ENCODE data around the gene MAGI2. TPM values are rescaled to one million over a fixed set of nuclear protein-coding genes. Genes with fewer than 3 reads are reported as not detected.

MAGI2 gene
- total RNA-seq, 5 donors from 2014 or later (not counting 1 experiment from before 2014, with no cell fraction given), result 0.10 to 0.77 (median 0.22) TPM

GRCh38 chr7:78203042-78203720 is 1250.3 kb downstream of the MAGI2 start:
- 88% methylated on average over 1 of the region's 7 CpGs for WGBS (ENCODE audit: insufficient coverage)
- H3K27me3 ChIP-seq (replicated peaks in 1 of 2; ENCODE audit: control insufficient read depth in 2 of 2, extremely low read depth in 1 of 2, insufficient read depth in 2 of 2, low read length in 1 of 2), result no peaks in the 10 kb centered on the region
- ChIA-PET POLR2A (no interaction called here), CTCF (interaction anchor here in 1 of 2 donors (0.6 kb wide), 1 partner anchor 65 kb away, joined by 3 read pairs; no protein-coding TSS in a partner anchor)
- no peak for DNase-seq
- H3K4me3 ChIP-seq (ENCODE audit: control insufficient read depth in 1 of 2, extremely low read depth in 1 of 2, low read length in 1 of 2), result no peak overlapping the region
- no peak overlapping the region for H3K27ac ChIP-seq (ENCODE audit: low read length)
- Mint-ChIP-seq H3K27me3 (peaks cover 1 to 2% of the 10 kb centered on the region in 2 donors), H3K36me3 (no peaks in the 10 kb centered on the region), H3K4me1 (no peaks in the 10 kb centered on the region), H3K4me3 (no peak overlapping the region), H3K27ac (no peak overlapping the region), H3K9me3 (peaks cover 0 to 1% (median 0%) of the 10 kb centered on the region in 3 donors)
- H3K36me3 ChIP-seq (ENCODE audit: control insufficient read depth in 2 of 2, extremely low read depth in 1 of 2, insufficient read depth in 1 of 2, low read length in 1 of 2), result no peaks in the 10 kb centered on the region
- H3K9me3 ChIP-seq, result no peaks in the 10 kb centered on the region
- H3K4me1 ChIP-seq (ENCODE audit: control insufficient read depth in 1 of 2, extremely low read depth in 1 of 2, insufficient read depth in 2 of 2, low read length in 2 of 2), result no peaks in the 10 kb centered on the region
- ATAC-seq (replicated peaks in 1 of 4), result no peak

GRCh38 chr7:78198756-78199155 is 1254.7 kb downstream of the MAGI2 start:
- H3K4me3 ChIP-seq (ENCODE audit: control insufficient read depth in 1 of 2, extremely low read depth in 1 of 2, low read length in 1 of 2), result no peak overlapping the region
- no peaks in the 10 kb centered on the region for H3K36me3 ChIP-seq (ENCODE audit: control insufficient read depth in 2 of 2, extremely low read depth in 1 of 2, insufficient read depth in 1 of 2, low read length in 1 of 2)
- Mint-ChIP-seq H3K36me3 (no peaks in the 10 kb centered on the region), H3K4me1 (no peaks in the 10 kb centered on the region), H3K9me3 (no peaks in the 10 kb centered on the region), H3K4me3 (no peak overlapping the region), H3K27ac (no peak overlapping the region), H3K27me3 (peaks cover 3 to 4% of the 10 kb centered on the region in 2 donors)
- ChIA-PET POLR2A (interaction anchor here in 1 of 2 donors (0.6 kb wide), 1 partner anchor 337 kb away, joined by 4 read pairs; no protein-coding TSS in a partner anchor), CTCF (no interaction called here)
- DNase-seq, result no peak
- no CpG with 5 or more reads among the region's 3 CpGs for WGBS (ENCODE audit: insufficient coverage)
- H3K27me3 ChIP-seq (replicated peaks in 1 of 2; ENCODE audit: control insufficient read depth in 2 of 2, extremely low read depth in 1 of 2, insufficient read depth in 2 of 2, low read length in 1 of 2), result no peaks in the 10 kb centered on the region
- H3K27ac ChIP-seq (ENCODE audit: low read length), result no peak overlapping the region
- no peaks in the 10 kb centered on the region for H3K9me3 ChIP-seq
- H3K4me1 ChIP-seq (ENCODE audit: control insufficient read depth in 1 of 2, extremely low read depth in 1 of 2, insufficient read depth in 2 of 2, low read length in 2 of 2), result no peaks in the 10 kb centered on the region
- no peak for ATAC-seq (replicated peaks in 1 of 4)

- ATAC-seq (replicated peaks in 1 of 4), result no peak
- Mint-ChIP-seq H3K36me3 (no peaks in the 10 kb centered on the region), H3K27me3 (peaks cover 2 to 3% of the 10 kb centered on the region in 2 donors)
These were observed 1256.0 kb downstream of the MAGI2 start for GRCh38 chr7:78197447-78197846.

GRCh38 chr7:78195281-78195680 is 1258.2 kb downstream of the MAGI2 start:
- Mint-ChIP-seq H3K36me3 (no peaks in the 10 kb centered on the region), H3K27me3 (peaks cover 7 to 8% of the 10 kb centered on the region in 2 donors), H3K4me3 (no peak overlapping the region), H3K9me3 (no peaks in the 10 kb centered on the region), H3K27ac (no peak overlapping the region), H3K4me1 (no peaks in the 10 kb centered on the region)
- CTCF ChIA-PET, result no interaction called here
- DNase-seq, result no peak
- no peaks in the 10 kb centered on the region for H3K9me3 ChIP-seq
- no peak overlapping the region for H3K27ac ChIP-seq (ENCODE audit: low read length)
- H3K4me3 ChIP-seq (ENCODE audit: control insufficient read depth in 1 of 2, extremely low read depth in 1 of 2, low read length in 1 of 2), result no peak overlapping the region
- POLR2A ChIA-PET, result no interaction called here
- no peaks in the 10 kb centered on the region for H3K36me3 ChIP-seq (ENCODE audit: control insufficient read depth in 2 of 2, extremely low read depth in 1 of 2, insufficient read depth in 1 of 2, low read length in 1 of 2)
- 74% methylated on average over 4 of the region's 6 CpGs for WGBS (ENCODE audit: insufficient coverage)
- H3K27me3 ChIP-seq (replicated peaks in 1 of 2; ENCODE audit: control insufficient read depth in 2 of 2, extremely low read depth in 1 of 2, insufficient read depth in 2 of 2, low read length in 1 of 2), result peaks cover 0 to 2% of the 10 kb centered on the region in 2 experiments
- no peak for ATAC-seq (replicated peaks in 1 of 4)
- no peaks in the 10 kb centered on the region for H3K4me1 ChIP-seq (ENCODE audit: control insufficient read depth in 1 of 2, extremely low read depth in 1 of 2, insufficient read depth in 2 of 2, low read length in 2 of 2)

More at GRCh38 chr7:78197447-78197846, 1256.0 kb downstream of the MAGI2 start:
- H3K9me3 Mint-ChIP-seq, result no peaks in the 10 kb centered on the region
- Histone ChIP-seq H3K27ac (ENCODE audit: low read length) (no peak overlapping the region), H3K4me1 (ENCODE audit: control insufficient read depth in 1 of 2, extremely low read depth in 1 of 2, insufficient read depth in 2 of 2, low read length in 2 of 2) (no peaks in the 10 kb centered on the region), H3K9me3 (no peaks in the 10 kb centered on the region), H3K27me3 (replicated peaks in 1 of 2; ENCODE audit: control insufficient read depth in 2 of 2, extremely low read depth in 1 of 2, insufficient read depth in 2 of 2, low read length in 1 of 2) (no peaks in the 10 kb centered on the region), H3K4me3 (ENCODE audit: control insufficient read depth in 1 of 2, extremely low read depth in 1 of 2, low read length in 1 of 2) (no peak overlapping the region), H3K36me3 (ENCODE audit: control insufficient read depth in 2 of 2, extremely low read depth in 1 of 2, insufficient read depth in 1 of 2, low read length in 1 of 2) (no peaks in the 10 kb centered on the region)
- no peaks in the 10 kb centered on the region for H3K4me1 Mint-ChIP-seq
- 82% methylated on average over 1 of the region's 1 CpG for WGBS (ENCODE audit: insufficient coverage)
- POLR2A ChIA-PET, result no interaction called here
- CTCF ChIA-PET, result no interaction called here
- DNase-seq, result no peak
- H3K4me3 Mint-ChIP-seq, result no peak overlapping the region
- H3K27ac Mint-ChIP-seq, result no peak overlapping the region

GRCh38 chr7:78194611-78195010 is 1258.9 kb downstream of the MAGI2 start:
- Histone ChIP-seq H3K4me1 (ENCODE audit: control insufficient read depth in 1 of 2, extremely low read depth in 1 of 2, insufficient read depth in 2 of 2, low read length in 2 of 2) (no peaks in the 10 kb centered on the region), H3K27me3 (replicated peaks in 1 of 2; ENCODE audit: control insufficient read depth in 2 of 2, extremely low read depth in 1 of 2, insufficient read depth in 2 of 2, low read length in 1 of 2) (peaks cover 0 to 2% of the 10 kb centered on the region in 2 experiments), H3K4me3 (ENCODE audit: control insufficient read depth in 1 of 2, extremely low read depth in 1 of 2, low read length in 1 of 2) (no peak overlapping the region), H3K36me3 (ENCODE audit: control insufficient read depth in 2 of 2, extremely low read depth in 1 of 2, insufficient read depth in 1 of 2, low read length in 1 of 2) (no peaks in the 10 kb centered on the region), H3K27ac (ENCODE audit: low read length) (no peak overlapping the region), H3K9me3 (no peaks in the 10 kb centered on the region)
- no peaks in the 10 kb centered on the region for H3K4me1 Mint-ChIP-seq
- H3K36me3 Mint-ChIP-seq, result no peaks in the 10 kb centered on the region
- DNase-seq (no peak), ATAC-seq (replicated peaks in 1 of 4) (no peak)
- ChIA-PET CTCF (no interaction called here), POLR2A (no interaction called here)
- peaks cover 7 to 8% of the 10 kb centered on the region in 2 donors for H3K27me3 Mint-ChIP-seq
- no peaks in the 10 kb centered on the region for H3K9me3 Mint-ChIP-seq
- no peak overlapping the region for H3K27ac Mint-ChIP-seq
- no peak overlapping the region for H3K4me3 Mint-ChIP-seq
- 68% methylated on average over 4 of the region's 6 CpGs for WGBS (ENCODE audit: insufficient coverage)

- H3K27ac Mint-ChIP-seq, result no peak overlapping the region
- no peaks in the 10 kb centered on the region for H3K4me1 ChIP-seq (ENCODE audit: control insufficient read depth in 1 of 2, extremely low read depth in 1 of 2, insufficient read depth in 2 of 2, low read length in 2 of 2)
- no peak overlapping the region for H3K27ac ChIP-seq (ENCODE audit: low read length)
- H3K4me3 ChIP-seq (ENCODE audit: control insufficient read depth in 1 of 2, extremely low read depth in 1 of 2, low read length in 1 of 2), result no peak overlapping the region
- no peaks in the 10 kb centered on the region for H3K4me1 Mint-ChIP-seq
- H3K4me3 Mint-ChIP-seq, result no peak overlapping the region
- DNase-seq, result no peak
- WGBS (ENCODE audit: insufficient coverage), result 69% methylated on average over 4 of the region's 9 CpGs
- ATAC-seq (replicated peaks in 1 of 4), result no peak
- no peaks in the 10 kb centered on the region for H3K36me3 Mint-ChIP-seq
- peaks cover 4 to 8% of the 10 kb centered on the region in 2 donors for H3K27me3 Mint-ChIP-seq
- peaks cover 0 to 2% of the 10 kb centered on the region in 2 experiments for H3K27me3 ChIP-seq (replicated peaks in 1 of 2; ENCODE audit: control insufficient read depth in 2 of 2, extremely low read depth in 1 of 2, insufficient read depth in 2 of 2, low read length in 1 of 2)
- no peaks in the 10 kb centered on the region for H3K36me3 ChIP-seq (ENCODE audit: control insufficient read depth in 2 of 2, extremely low read depth in 1 of 2, insufficient read depth in 1 of 2, low read length in 1 of 2)
- ChIA-PET POLR2A (interaction anchor here in 1 of 2 donors (0.7 kb wide), 1 partner anchor 1935 kb away, joined by 3 read pairs; no protein-coding TSS in a partner anchor), CTCF (no interaction called here)
- H3K9me3 ChIP-seq, result no peaks in the 10 kb centered on the region
- H3K9me3 Mint-ChIP-seq, result no peaks in the 10 kb centered on the region
These were observed 1261.9 kb downstream of the MAGI2 start for GRCh38 chr7:78191475-78192079.
